HCT116 (cell line): Measurements from ENCODE around the gene ESRRG. TPM values are rescaled to one million over a fixed set of nuclear protein-coding genes. Genes with fewer than 3 reads are reported as not detected.
"Not testable (repeated sequence)": the region's sequence is repeated elsewhere in the genome, so short reads cannot be mapped to it uniquely, and the experiment has no call there.

Experiments used
- ATAC-seq: fragments of 200-7000 bp; cut with Tn5 transposase; 2 replicates; pipeline ENCODE4 v1.9.1; 2020; ENCODE audit warnings: mild to moderate bottlenecking, moderate library complexity
- BruUV-seq: library from RNA; stranded (reverse); fragments of 400-500 nt; replicated peaks from 2 replicates; lab custom pipeline; 2021; lab: Mats Ljungman, UMichigan
- CTCF ChIA-PET: fragments of 300-600 bp; sonication (Branson Sonifier 250); formaldehyde crosslinking; loops from one replicate; lab custom pipeline; 2021; ENCODE audit warnings: antibody characterized with exemption; lab: Charles Lee
- POLR2A ChIA-PET: fragments of 300-600, 350-600 bp; sonication (Branson Sonifier 250); formaldehyde crosslinking; loops from one replicate; lab custom pipeline; 2021; ENCODE audit warnings: antibody characterized with exemption; lab: Charles Lee
- RAD21 ChIA-PET, 2 experiments: fragments of 300-600 bp; sonication (Branson Sonifier 250); formaldehyde crosslinking; loops; one replicate each; lab custom pipeline; 2023; ENCODE audit warnings: low total read pairs in 2 of 2; ENCODE audit not compliant: uncharacterized antibody in 2 of 2, unreplicated experiment in 2 of 2, low non-redundant PET in 1 of 2; lab: Charles Lee
- DNase-seq: peaks from one replicate; pipeline ENCODE4 v3.0.0-alpha.2; 2010; ENCODE audit warnings: low read depth, low spot score
- H2AFZ ChIP-seq: fragments of 200-600 bp; shearing (Covaris generic), sonication (generic); 2 replicates; pipeline ENCODE4 v1.6.1; 2017; ENCODE audit warnings: low read depth, mixed run types, mixed read lengths, antibody characterized with exemption, low read length; ENCODE audit not compliant: poor library complexity, severe bottlenecking
- H3K27ac ChIP-seq: 2 replicates; pipeline ENCODE4 v1.5.1; 2012; ENCODE audit warnings: low read depth, low read length
- H3K27me3 ChIP-seq: fragments of 200-600 bp; sonication (generic); 2 replicates; pipeline ENCODE4 v1.6.1; 2016; ENCODE audit warnings: mixed run types, low read length, mixed read lengths; ENCODE audit not compliant: insufficient read depth
- H3K36me3 ChIP-seq, 2 experiments: fragments of 200-500 bp in 1 of 2; fragments of 200-600 bp in 1 of 2; sonication (Bioruptor generic) in 1 of 2; sonication (generic) in 1 of 2; 2 replicates each; pipeline versions ENCODE4 v1.5.1 to v1.6.1; 2014 to 2016; ENCODE audit warnings: low read length in 2 of 2, inconsistent platforms in 1 of 2, mixed read lengths in 1 of 2, mixed run types in 1 of 2; ENCODE audit not compliant: insufficient read depth in 2 of 2, control insufficient read depth in 1 of 2
- H3K4me1 ChIP-seq, 2 experiments: fragments of 200-600 bp in 1 of 2; sonication (generic) in 1 of 2; 2 replicates each; pipeline versions ENCODE4 v1.5.1 to v1.6.1; 2012 to 2017; ENCODE audit warnings: low read length in 2 of 2, inconsistent platforms in 1 of 2, mild to moderate bottlenecking in 1 of 2, mixed read lengths in 1 of 2, mixed run types in 1 of 2, moderate library complexity in 1 of 2; ENCODE audit not compliant: insufficient read depth in 2 of 2, control insufficient read depth in 1 of 2
- H3K4me2 ChIP-seq: fragments of 200-600 bp; sonication (generic); 2 replicates; pipeline ENCODE4 v1.6.1; 2017; ENCODE audit warnings: mixed run types, low read length, mixed read lengths
- H3K4me3 ChIP-seq, 2 experiments: fragments of 200-600 bp in 1 of 2; sonication (generic) in 1 of 2; replicated peaks in 1 of 2; 2 replicates each; pipeline ENCODE4 v1.5.1; 2011 to 2016; ENCODE audit warnings: low read length in 2 of 2, control low read depth in 1 of 2, low read depth in 1 of 2, mild to moderate bottlenecking in 1 of 2, mixed read lengths in 1 of 2, mixed run types in 1 of 2
- H3K79me2 ChIP-seq: fragments of 200-600 bp; sonication (generic); 2 replicates; pipeline ENCODE4 v1.6.1; 2017; ENCODE audit warnings: mild to moderate bottlenecking, mixed run types, low read length, moderate library complexity, mixed read lengths; ENCODE audit not compliant: insufficient read depth
- H3K9ac ChIP-seq: fragments of 200-600 bp; sonication (generic); 2 replicates; pipeline ENCODE4 v1.6.1; 2016; ENCODE audit warnings: low read length, mixed read lengths
- H3K9me2 ChIP-seq: fragments of 200-600 bp; sonication (generic), shearing (Covaris generic); 2 replicates; pipeline ENCODE4 v1.6.1; 2017; ENCODE audit warnings: mixed run types, mild to moderate bottlenecking, moderate library complexity; ENCODE audit not compliant: insufficient read depth
- H3K9me3 ChIP-seq, 2 experiments: fragments of 200-500 bp in 1 of 2; fragments of 200-600 bp in 1 of 2; sonication (Bioruptor generic) in 1 of 2; sonication (generic) in 1 of 2; 2 replicates each; pipeline ENCODE4 v1.6.1; 2014 to 2017; ENCODE audit warnings: low read length in 2 of 2, mixed read lengths in 2 of 2, inconsistent platforms in 1 of 2, low read depth in 1 of 2, mild to moderate bottlenecking in 1 of 2, mixed run types in 1 of 2, moderate library complexity in 1 of 2; ENCODE audit not compliant: control insufficient read depth in 1 of 2, insufficient read depth in 1 of 2
- H4K20me1 ChIP-seq: fragments of 200-600 bp; sonication (generic), shearing (Covaris generic); 2 replicates; pipeline ENCODE4 v1.6.1; 2017; ENCODE audit warnings: mixed run types, mild to moderate bottlenecking, moderate library complexity; ENCODE audit not compliant: insufficient read depth
- CBX3 ChIP-seq: IDR thresholded peaks from 2 replicates; pipeline ENCODE4 v1.6.1; 2012; ENCODE audit warnings: low read depth
- CTCF ChIP-seq, 3 experiments: fragments of 200-600 bp in 1 of 3; sonication (generic) in 1 of 3; IDR thresholded peaks in 2 of 3; conservative IDR thresholded peaks in 1 of 3; 2 replicates each; pipeline ENCODE4 v1.5.1; 2012 to 2017; ENCODE audit warnings: low read depth in 2 of 3, low read length in 2 of 3, antibody characterized with exemption in 1 of 3, borderline replicate concordance in 1 of 3, control low read depth in 1 of 3, mild to moderate bottlenecking in 1 of 3, mixed read lengths in 1 of 3, mixed run types in 1 of 3, moderate library complexity in 1 of 3; ENCODE audit not compliant: insufficient read depth in 1 of 3
- EGR1 ChIP-seq: IDR thresholded peaks from 2 replicates; pipeline ENCODE4 v1.6.1; 2012; ENCODE audit warnings: low read depth
- EZH2 ChIP-seq: fragments of 200-600 bp; sonication (generic); IDR thresholded peaks from 2 replicates; pipeline ENCODE4 v1.6.1; 2017; ENCODE audit warnings: antibody characterized with exemption, mixed run types
- EZH2phosphoT487 ChIP-seq: fragments of 200-600 bp; IDR thresholded peaks from 2 replicates; pipeline ENCODE4 v1.6.1; 2018; ENCODE audit warnings: antibody characterized with exemption, borderline replicate concordance
- FOSL1 ChIP-seq: IDR thresholded peaks from 2 replicates; pipeline ENCODE4 v1.6.1; 2012; ENCODE audit warnings: low read depth
- JUND ChIP-seq: IDR thresholded peaks from 2 replicates; pipeline ENCODE4 v1.6.1; 2012
- MAX ChIP-seq: IDR thresholded peaks from 2 replicates; pipeline ENCODE4 v1.6.1; 2012
- POLR2A ChIP-seq: IDR thresholded peaks from 2 replicates; pipeline ENCODE4 v1.7.0; 2011; ENCODE audit warnings: borderline replicate concordance; ENCODE audit not compliant: insufficient read depth, insufficient read length; ENCODE audit errors: extremely low read depth
- POLR2AphosphoS5 ChIP-seq: IDR thresholded peaks from 2 replicates; pipeline ENCODE4 v1.6.1; 2011; ENCODE audit warnings: mild to moderate bottlenecking, low read depth, low read length, moderate library complexity
- RAD21 ChIP-seq: IDR thresholded peaks from 2 replicates; pipeline ENCODE4 v1.6.1; 2012; ENCODE audit warnings: low read depth, mild to moderate bottlenecking
- SIN3A ChIP-seq: IDR thresholded peaks from 2 replicates; pipeline ENCODE4 v1.6.1; 2012; ENCODE audit warnings: low read depth
- YY1 ChIP-seq: IDR thresholded peaks from 2 replicates; pipeline ENCODE4 v1.6.1; 2011; ENCODE audit warnings: low read length, low read depth, moderate library complexity, mild to moderate bottlenecking; ENCODE audit not compliant: insufficient replicate concordance; ENCODE audit errors: extremely low read depth
- ZBTB33 ChIP-seq: IDR thresholded peaks from 2 replicates; pipeline ENCODE4 v1.6.1; 2011; ENCODE audit warnings: mild to moderate bottlenecking, low read length, moderate library complexity; ENCODE audit not compliant: insufficient replicate concordance; ENCODE audit errors: extremely low read depth
- ZFX ChIP-seq: fragments of 450-650 bp; IDR thresholded peaks from 2 replicates; pipeline ENCODE4 v1.6.1; 2017
- ZNF274 ChIP-seq: fragments of 200-500 bp; sonication (Bioruptor generic); IDR thresholded peaks from 2 replicates; pipeline ENCODE4 v1.6.1; 2014; ENCODE audit warnings: mild to moderate bottlenecking, low read depth, low read length, inconsistent platforms
- intact Hi-C: fragments of 100-400 bp; cut with micrococcal nuclease; formaldehyde crosslinking; loops from 2 replicates; pipeline ENCODE4 v1.10.0; 2022
- total RNA-seq: library from RNA; stranded (reverse); gene quantifications from one replicate; pipeline ENCODE4 v1.2.1, GENCODE V29; 2021; ENCODE audit not compliant: unreplicated experiment

The ESRRG gene
- total RNA-seq, 1 experiment from 2014 or later: not detected

- TF ChIP-seq FOSL1: no peak
- no peak for TF ChIP-seq POLR2AphosphoS5
- no peak for TF ChIP-seq POLR2A
- no peak for TF ChIP-seq SIN3A
- no peak for TF ChIP-seq CBX3
- no peak for TF ChIP-seq JUND
- TF ChIP-seq RAD21: no peak
- no peak for TF ChIP-seq EZH2
- TF ChIP-seq EZH2phosphoT487: no peak
- no peak for TF ChIP-seq ZBTB33
- no peak for TF ChIP-seq MAX
- TF ChIP-seq ZNF274: no peak
- no peak for TF ChIP-seq YY1
- no peak for TF ChIP-seq CTCF (IDR thresholded peaks at IDR 0.05 in 2 of 3, conservative IDR thresholded peaks at IDR 0.05 in 1 of 3; ENCODE audit: borderline replicate concordance in 1 of 3, insufficient read depth in 1 of 3, low read depth in 2 of 3, low read length in 2 of 3)
- no peak for TF ChIP-seq ZFX
- no peak for TF ChIP-seq EGR1
- Histone ChIP-seq H3K4me3 (no peak overlapping the region), H3K27ac (no peak overlapping the region), H3K36me3 (no peaks in the 10 kb centered on the region), H3K4me2 (no peak overlapping the region), H2AFZ (no peak overlapping the region), H3K27me3 (no peaks in the 10 kb centered on the region), H3K4me1 (no peaks in the 10 kb centered on the region), H4K20me1 (no peaks in the 10 kb centered on the region), H3K9ac (no peak overlapping the region), H3K79me2 (no peaks in the 10 kb centered on the region), H3K9me2 (no peaks in the 10 kb centered on the region), H3K9me3 (peaks cover 2 to 4% of the 10 kb centered on the region in 2 experiments; a peak in 2 of 4 replicates)
- ChIA-PET CTCF (no interaction called here), RAD21 (no interaction called here), POLR2A (no interaction called here)
- BruUV-seq: no TSS peak
- no peak for ATAC-seq
- no peak for DNase-seq
- intact Hi-C loops: no loop called here
Observed at GRCh38 chr1:216531263-216532239, 191.7 kb downstream of the ESRRG start.

GRCh38 chr1:216529851-216530250 is 193.4 kb downstream of the ESRRG start:
- H3K9me2 ChIP-seq, RAD21 ChIA-PET, H3K4me1 ChIP-seq, H4K20me1 ChIP-seq, intact Hi-C loops, H3K9me3 ChIP-seq, H3K4me2 ChIP-seq, POLR2A ChIA-PET, H3K27ac ChIP-seq, DNase-seq, H3K9ac ChIP-seq, H3K27me3 ChIP-seq, ATAC-seq, H3K4me3 ChIP-seq, H2AFZ ChIP-seq, CTCF ChIA-PET, H3K79me2 ChIP-seq, BruUV-seq, H3K36me3 ChIP-seq: not testable (repeated sequence)
